Loucy (cell line): Measurements from ENCODE around the gene TECTA.

Experiments
- CTCF ChIP-seq: fragments of 200-600 bp; sonication (generic); conservative IDR thresholded peaks from 2 replicates; pipeline ENCODE4 v1.5.1; 2014; ENCODE audit warnings: mild to moderate bottlenecking, antibody characterized with exemption, low read length
- EZH2phosphoT487 ChIP-seq: fragments of 200-600 bp; IDR thresholded peaks from 2 replicates; pipeline ENCODE4 v1.6.1; 2018; ENCODE audit warnings: antibody characterized with exemption, mild to moderate bottlenecking, moderate library complexity, borderline replicate concordance

- TF ChIP-seq CTCF (no peak), EZH2phosphoT487 (no peak)
Observed at GRCh38 chr11:121068787-121069186, 32.3 kb upstream of the TECTA start.
